Measurements from ENCODE around the gene TACR2.

- TF ChIP-seq EZH2 (IDR thresholded peaks at IDR 0.05; ENCODE audit: low read length, missing control alignments): no peak
- TF ChIP-seq, protein P1, sequence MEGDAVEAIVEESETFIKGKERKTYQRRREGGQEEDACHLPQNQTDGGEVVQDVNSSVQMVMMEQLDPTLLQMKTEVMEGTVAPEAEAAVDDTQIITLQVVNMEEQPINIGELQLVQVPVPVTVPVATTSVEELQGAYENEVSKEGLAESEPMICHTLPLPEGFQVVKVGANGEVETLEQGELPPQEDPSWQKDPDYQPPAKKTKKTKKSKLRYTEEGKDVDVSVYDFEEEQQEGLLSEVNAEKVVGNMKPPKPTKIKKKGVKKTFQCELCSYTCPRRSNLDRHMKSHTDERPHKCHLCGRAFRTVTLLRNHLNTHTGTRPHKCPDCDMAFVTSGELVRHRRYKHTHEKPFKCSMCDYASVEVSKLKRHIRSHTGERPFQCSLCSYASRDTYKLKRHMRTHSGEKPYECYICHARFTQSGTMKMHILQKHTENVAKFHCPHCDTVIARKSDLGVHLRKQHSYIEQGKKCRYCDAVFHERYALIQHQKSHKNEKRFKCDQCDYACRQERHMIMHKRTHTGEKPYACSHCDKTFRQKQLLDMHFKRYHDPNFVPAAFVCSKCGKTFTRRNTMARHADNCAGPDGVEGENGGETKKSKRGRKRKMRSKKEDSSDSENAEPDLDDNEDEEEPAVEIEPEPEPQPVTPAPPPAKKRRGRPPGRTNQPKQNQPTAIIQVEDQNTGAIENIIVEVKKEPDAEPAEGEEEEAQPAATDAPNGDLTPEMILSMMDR (conservative IDR thresholded peaks at IDR 0.05 in 1 of 2, IDR thresholded peaks at IDR 0.05 in 1 of 2; ENCODE audit: low read depth in 1 of 2, low read length in 2 of 2): no peak
Measured at GRCh38 chr10:69446650-69447151, 30.0 kb upstream of the TACR2 start.
